Activated CD4-positive, alpha-beta memory T cell treated with anti-CD3 and anti-CD28 coated beads for 36 hours (primary cell): ENCODE measurements around the gene AIPL1. TPM values are rescaled to one million over a fixed set of nuclear protein-coding genes. Genes with fewer than 3 reads are reported as not detected.

Experiments
- CTCF ChIA-PET: fragments of 350-600 bp; sonication (Branson Sonifier 250); formaldehyde crosslinking; loops from one replicate; lab custom pipeline; 2021; ENCODE audit warnings: antibody characterized with exemption, inconsistent platforms; lab: Charles Lee
- POLR2A ChIA-PET: fragments of 350-600 bp; sonication (Branson Sonifier 250); formaldehyde crosslinking; loops from one replicate; lab custom pipeline; 2021; ENCODE audit warnings: antibody characterized with exemption; lab: Charles Lee
- DNase-seq: peaks from one replicate; pipeline ENCODE4 v3.0.0-alpha.2; 2020
- H3K27ac Mint-ChIP-seq: one replicate; pipeline ENCODE4 v1.8.0; 2021; ENCODE audit warnings: mixed read lengths
- H3K27me3 Mint-ChIP-seq: one replicate; pipeline ENCODE4 v1.8.0; 2021; ENCODE audit warnings: mixed read lengths
- H3K36me3 Mint-ChIP-seq: one replicate; pipeline ENCODE4 v1.8.0; 2021; ENCODE audit warnings: mixed read lengths
- H3K4me1 Mint-ChIP-seq: one replicate; pipeline ENCODE4 v1.8.0; 2021; ENCODE audit warnings: low read depth, mixed read lengths
- H3K4me3 Mint-ChIP-seq: one replicate; pipeline ENCODE4 v1.8.0; 2021; ENCODE audit warnings: mild to moderate bottlenecking, mixed read lengths
- H3K9me3 Mint-ChIP-seq: one replicate; pipeline ENCODE4 v1.8.0; 2021; ENCODE audit warnings: mixed read lengths
- intact Hi-C: fragments of 100-400 bp; cut with micrococcal nuclease; formaldehyde crosslinking; loops from one replicate; pipeline ENCODE4 v1.15.1; 2023
- total RNA-seq, 2 experiments: library from RNA; stranded (reverse); gene quantifications; one replicate each; pipeline ENCODE4 v1.2.3, GENCODE V29; 2021

AIPL1 gene
- total RNA-seq, 2 experiments from 2014 or later = not detected

DNA sequence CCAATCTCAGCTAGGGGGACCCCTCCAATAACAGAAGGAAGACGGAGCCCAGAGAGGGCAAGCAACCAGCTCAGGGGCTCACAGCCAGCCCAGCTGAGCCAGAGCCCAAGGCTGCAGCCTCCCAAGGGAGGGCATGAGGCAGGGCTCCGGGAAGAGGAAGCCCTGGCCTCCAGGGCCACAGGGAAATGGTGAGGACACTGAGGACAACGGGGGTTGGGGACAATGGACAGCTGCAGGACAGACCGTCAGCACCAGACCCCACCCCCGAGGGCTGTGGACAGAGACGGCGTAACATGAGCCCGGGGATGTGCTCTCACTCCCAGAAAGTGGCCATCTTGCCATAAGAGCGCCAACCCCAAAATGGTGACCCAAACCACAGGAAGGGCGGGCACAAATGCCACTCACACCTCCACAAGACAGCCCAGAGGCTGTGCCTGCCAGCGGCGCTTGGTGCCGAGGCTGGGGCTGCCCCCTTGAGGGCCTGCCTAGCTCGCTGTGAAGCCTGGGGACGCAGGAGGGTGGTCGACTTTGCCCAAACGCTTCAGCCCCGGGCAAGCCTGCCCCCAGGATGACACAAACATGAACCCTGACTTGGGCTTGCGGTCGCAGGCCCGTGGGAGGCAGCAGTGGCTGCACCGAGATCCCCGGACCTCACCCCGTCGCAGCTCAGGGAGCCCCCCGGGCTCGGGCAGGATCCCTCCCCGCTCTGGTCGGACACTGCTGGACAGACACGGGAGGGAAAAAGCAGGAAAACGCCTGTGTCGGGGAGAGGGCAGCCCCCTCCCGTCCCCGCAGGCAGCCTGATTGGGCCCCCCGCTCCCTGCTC is 19.8 kb upstream of the AIPL1 start:
- H3K4me3 Mint-ChIP-seq = no peak overlapping the region
- H3K27me3 Mint-ChIP-seq = no peaks in the 10 kb centered on the region
- ChIA-PET POLR2A (interaction anchor here (0.6 kb wide), 1 partner anchor 1033 kb away, joined by 4 read pairs; no protein-coding TSS in a partner anchor), CTCF (interaction anchor here (1.3 kb wide), 1 partner anchor 18 kb away, joined by 3 read pairs; no protein-coding TSS in a partner anchor)
- peaks cover 17% of the 10 kb centered on the region for H3K4me1 Mint-ChIP-seq
- H3K27ac Mint-ChIP-seq = no peak overlapping the region
- H3K36me3 Mint-ChIP-seq = no peaks in the 10 kb centered on the region
- H3K9me3 Mint-ChIP-seq = no peaks in the 10 kb centered on the region
- DNase-seq = no peak
- intact Hi-C loops = no loop called here

DNA sequence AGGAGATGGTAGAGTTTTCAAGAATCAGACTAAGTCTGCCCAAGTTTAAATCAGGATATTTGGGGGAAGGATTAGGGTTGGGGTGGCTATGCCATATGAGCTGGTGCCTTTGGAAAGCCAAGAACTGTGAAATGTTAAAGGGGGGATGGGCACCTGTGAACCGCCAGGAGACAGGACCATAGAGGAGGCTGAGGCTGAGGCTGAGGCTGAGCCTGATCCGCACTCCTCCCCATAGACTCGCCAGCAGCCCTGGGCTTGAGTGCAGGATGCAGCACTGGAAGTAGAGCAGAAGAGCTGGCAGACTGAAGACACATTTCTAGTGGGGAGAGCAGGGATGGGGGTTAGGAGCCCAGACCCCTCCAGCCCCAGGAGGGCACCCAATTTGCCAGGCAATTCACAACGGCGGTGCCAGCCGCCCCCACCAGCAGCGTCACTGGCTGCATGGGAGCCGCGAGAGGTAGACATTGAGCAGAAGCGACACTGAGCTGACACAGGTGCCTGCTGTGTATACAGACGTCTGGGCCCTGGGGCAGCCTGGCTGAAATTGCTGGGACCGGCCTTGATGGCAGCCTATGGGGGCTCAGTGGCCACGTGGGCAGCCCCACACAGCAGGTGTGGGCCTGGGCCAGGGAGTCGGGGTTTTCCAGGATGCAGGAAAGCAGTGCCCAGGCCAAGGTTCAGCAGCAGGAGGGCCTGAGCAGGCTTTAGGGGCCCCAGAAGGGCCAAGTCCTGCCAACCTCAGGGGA is 18.5 kb upstream of the AIPL1 start:
- intact Hi-C loops = no loop called here
- ChIA-PET POLR2A (no interaction called here), CTCF (interaction anchor here (0.6 to 1.6 kb wide), 2 partner anchors 19 to 293 kb away, joined by 3 to 6 read pairs; no protein-coding TSS in a partner anchor)
- Mint-ChIP-seq H3K36me3 (no peaks in the 10 kb centered on the region), H3K27ac (no peak overlapping the region), H3K27me3 (no peaks in the 10 kb centered on the region), H3K9me3 (no peaks in the 10 kb centered on the region), H3K4me1 (peaks cover 17% of the 10 kb centered on the region), H3K4me3 (no peak overlapping the region)
- DNase-seq = no peak

DNA sequence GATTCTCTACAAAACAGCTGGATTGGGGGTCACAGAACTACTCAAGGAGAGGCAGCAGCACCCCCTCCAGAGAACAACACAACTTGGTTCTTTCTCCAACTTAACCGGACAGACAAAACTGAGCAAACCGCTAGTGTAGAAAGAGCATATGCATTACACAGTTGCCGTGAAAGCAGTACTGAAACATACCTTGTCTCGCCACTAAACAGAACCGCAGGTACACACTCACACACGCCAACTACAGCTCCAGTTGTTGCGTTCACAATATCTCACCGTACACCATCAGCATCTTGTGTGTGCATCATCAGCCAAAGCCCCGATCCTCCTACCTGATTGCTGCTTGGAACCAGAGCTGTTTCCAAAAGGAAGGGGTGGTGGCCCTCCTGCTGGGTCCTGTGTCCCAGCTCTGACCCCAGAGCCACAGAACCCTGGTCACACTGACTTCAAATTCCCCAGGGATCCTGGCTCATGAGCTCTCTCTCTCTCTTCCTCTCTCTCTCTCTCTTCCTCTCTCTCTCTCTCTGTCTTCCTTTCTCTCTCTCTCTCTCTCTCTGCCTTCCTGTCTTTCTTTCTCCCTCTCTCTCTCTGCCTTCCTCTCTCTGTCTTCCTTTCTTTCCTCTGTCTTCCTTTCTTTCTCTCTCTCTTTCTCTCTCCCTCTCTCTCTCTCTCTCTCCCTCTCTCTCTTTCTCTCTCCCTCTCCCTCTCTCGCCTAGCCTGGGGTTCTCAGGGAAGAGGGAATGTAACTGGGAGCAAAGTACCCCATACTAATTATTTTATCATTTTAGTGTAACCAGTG is 17.7 kb upstream of the AIPL1 start:
- ChIA-PET POLR2A (no interaction called here), CTCF (interaction anchor here (0.6 to 1.6 kb wide), 3 partner anchors 20 to 292 kb away, joined by 3 to 6 read pairs (median 4); no protein-coding TSS in a partner anchor)
- Mint-ChIP-seq H3K27me3 (no peaks in the 10 kb centered on the region), H3K4me1 (peaks cover 17% of the 10 kb centered on the region), H3K27ac (no peak overlapping the region), H3K9me3 (no peaks in the 10 kb centered on the region), H3K4me3 (no peak overlapping the region), H3K36me3 (no peaks in the 10 kb centered on the region)
- no peak for DNase-seq
- intact Hi-C loops = no loop called here

DNA sequence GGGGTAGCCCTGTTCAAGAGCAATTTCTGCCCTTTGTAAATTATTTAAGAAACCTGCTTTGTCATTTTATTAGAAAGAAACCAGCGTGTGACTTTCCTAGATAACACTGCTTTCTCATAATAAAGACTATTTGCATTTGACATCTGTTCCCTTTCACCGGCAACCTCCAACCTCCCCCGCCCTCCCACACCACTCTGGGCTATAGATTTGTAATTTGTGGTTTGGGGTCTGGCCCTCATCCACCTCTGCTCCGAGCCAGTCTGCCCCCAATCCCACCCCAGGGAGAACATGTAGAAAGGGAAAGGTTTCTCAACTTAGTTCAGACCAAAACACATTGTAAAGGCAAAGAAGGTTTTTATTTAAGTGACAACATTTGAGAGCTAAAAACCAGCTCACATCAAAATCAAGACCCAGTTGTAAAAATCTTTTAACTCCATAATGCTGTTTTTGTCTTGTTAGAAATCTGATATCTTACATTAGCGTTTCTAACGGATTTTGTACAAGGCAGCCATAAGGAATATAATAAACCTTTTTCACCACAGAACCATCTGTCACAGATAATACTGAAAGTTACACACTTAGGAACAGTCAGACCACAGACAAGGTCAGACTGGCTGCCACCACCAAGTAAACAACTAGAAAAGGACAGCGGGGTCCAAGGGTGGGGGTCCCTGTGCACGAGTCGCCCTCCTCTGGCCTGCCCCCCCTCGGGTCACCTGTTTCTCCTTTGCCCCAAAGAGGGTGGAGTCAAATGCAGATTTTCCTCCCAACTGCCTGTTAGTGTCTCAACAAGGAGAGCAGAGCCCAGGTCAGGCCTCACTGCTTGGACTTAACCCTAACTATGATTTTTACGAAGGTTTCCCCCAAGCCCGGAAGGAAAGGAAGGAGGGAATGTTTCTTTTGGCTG is 16.3 kb upstream of the AIPL1 start:
- H3K27ac Mint-ChIP-seq = no peak overlapping the region
- no peaks in the 10 kb centered on the region for H3K9me3 Mint-ChIP-seq
- H3K4me3 Mint-ChIP-seq = no peak overlapping the region
- ChIA-PET CTCF (no interaction called here), POLR2A (no interaction called here)
- H3K36me3 Mint-ChIP-seq = no peaks in the 10 kb centered on the region
- DNase-seq = no peak
- no peaks in the 10 kb centered on the region for H3K27me3 Mint-ChIP-seq
- intact Hi-C loops = no loop called here
- H3K4me1 Mint-ChIP-seq = peaks cover 10% of the 10 kb centered on the region

DNA sequence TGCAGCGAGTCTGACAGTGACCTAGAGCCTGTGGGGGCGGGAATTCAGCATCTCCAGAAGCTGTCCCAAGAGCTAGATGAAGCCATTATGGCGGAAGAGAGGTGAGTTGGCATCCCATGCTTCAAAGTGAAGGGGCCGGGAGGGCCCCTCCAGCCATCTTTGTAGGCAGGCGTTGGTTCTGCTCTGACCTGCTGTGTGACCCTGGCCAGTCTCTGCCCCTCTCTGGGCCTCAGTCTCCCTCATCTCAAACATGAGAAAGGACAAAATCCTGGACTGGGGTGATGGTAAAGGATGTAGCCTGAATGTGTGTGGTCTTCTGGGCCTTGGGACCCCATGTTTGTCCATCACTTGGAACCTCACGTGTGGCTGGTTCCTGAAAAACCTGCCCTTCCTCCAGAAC is 14.4 kb upstream of the AIPL1 start:
- Mint-ChIP-seq H3K4me1 (peaks cover 9% of the 10 kb centered on the region), H3K9me3 (no peaks in the 10 kb centered on the region), H3K36me3 (no peaks in the 10 kb centered on the region), H3K27me3 (peaks cover 2% of the 10 kb centered on the region), H3K27ac (no peak overlapping the region), H3K4me3 (no peak overlapping the region)
- no peak for DNase-seq
- POLR2A ChIA-PET = no interaction called here
- intact Hi-C loops = no loop called here
- CTCF ChIA-PET = interaction anchor here (1.2 to 2.9 kb wide), 3 partner anchors 13 to 381 kb away, joined by 3 to 12 read pairs (median 4); no protein-coding TSS in a partner anchor

DNA sequence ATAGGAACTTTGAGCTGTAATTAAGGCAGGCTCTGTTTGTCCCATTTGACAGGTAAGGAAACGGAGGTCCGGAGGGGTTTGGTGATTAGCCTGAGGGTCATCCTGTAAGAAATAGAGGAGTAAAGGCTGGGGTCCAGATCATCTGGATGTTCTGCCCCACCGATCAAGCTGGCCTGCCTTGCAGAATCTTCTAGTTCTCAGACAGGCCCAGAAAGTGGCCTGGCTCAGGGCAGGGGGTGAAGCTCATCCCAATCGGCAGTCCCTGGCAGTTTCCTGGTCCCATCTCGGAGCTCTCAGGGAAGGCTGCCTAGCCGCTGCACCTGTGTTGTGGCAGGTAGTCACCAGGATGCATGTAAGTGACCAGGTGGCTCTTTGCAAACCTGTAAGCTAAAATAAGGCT is 13.6 kb upstream of the AIPL1 start:
- POLR2A ChIA-PET = no interaction called here

DNA sequence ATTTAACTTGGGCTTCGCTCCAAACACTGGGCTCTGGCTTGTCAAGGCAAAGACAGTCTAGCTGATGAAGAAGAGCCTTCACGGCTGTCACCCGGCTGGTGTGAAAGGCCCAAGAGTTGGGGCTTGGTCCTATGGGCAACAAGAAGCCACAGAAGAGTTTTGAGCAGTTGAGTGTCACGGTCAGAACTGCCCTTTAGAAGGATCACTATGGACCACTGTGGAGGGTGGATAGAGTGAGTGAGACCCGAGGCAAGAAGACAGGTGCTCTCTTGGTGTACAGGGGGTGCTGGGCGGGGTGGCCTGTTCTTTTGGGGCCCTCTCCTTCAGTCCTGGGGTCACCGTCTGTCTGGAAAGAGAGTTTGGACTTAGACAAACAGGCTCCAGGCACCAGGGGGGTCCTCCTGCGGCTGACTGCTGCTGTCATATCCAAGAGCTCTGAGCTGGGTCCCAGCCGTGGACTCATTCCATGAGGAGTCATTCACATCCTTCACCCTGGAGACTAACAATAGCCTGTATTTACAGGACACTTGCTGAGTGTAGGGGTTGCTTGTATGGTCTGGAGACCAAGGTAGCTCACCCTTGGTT is 11.7 kb upstream of the AIPL1 start:
- no peak for DNase-seq
- H3K27me3 Mint-ChIP-seq = peaks cover 3% of the 10 kb centered on the region
- CTCF ChIA-PET = interaction anchor here (2.5 kb wide), 1 partner anchor 11 kb away, joined by 13 read pairs; no protein-coding TSS in a partner anchor
- H3K27ac Mint-ChIP-seq = no peak overlapping the region
- no peaks in the 10 kb centered on the region for H3K9me3 Mint-ChIP-seq
- POLR2A ChIA-PET = no interaction called here
- no peaks in the 10 kb centered on the region for H3K36me3 Mint-ChIP-seq
- peaks cover 16% of the 10 kb centered on the region for H3K4me1 Mint-ChIP-seq
- H3K4me3 Mint-ChIP-seq = no peak overlapping the region
- intact Hi-C loops = no loop called here

More for the DNA sequence above, 13.6 kb upstream of the AIPL1 start:
- Mint-ChIP-seq H3K27ac (no peak overlapping the region), H3K4me1 (peaks cover 12% of the 10 kb centered on the region), H3K9me3 (no peaks in the 10 kb centered on the region), H3K4me3 (no peak overlapping the region), H3K27me3 (peaks cover 3% of the 10 kb centered on the region), H3K36me3 (no peaks in the 10 kb centered on the region)
- intact Hi-C loops = no loop called here
- CTCF ChIA-PET = interaction anchor here (0.8 to 2.9 kb wide), 2 partner anchors 12 to 24 kb away, joined by 4 to 12 read pairs; no protein-coding TSS in a partner anchor
- no peak for DNase-seq

DNA sequence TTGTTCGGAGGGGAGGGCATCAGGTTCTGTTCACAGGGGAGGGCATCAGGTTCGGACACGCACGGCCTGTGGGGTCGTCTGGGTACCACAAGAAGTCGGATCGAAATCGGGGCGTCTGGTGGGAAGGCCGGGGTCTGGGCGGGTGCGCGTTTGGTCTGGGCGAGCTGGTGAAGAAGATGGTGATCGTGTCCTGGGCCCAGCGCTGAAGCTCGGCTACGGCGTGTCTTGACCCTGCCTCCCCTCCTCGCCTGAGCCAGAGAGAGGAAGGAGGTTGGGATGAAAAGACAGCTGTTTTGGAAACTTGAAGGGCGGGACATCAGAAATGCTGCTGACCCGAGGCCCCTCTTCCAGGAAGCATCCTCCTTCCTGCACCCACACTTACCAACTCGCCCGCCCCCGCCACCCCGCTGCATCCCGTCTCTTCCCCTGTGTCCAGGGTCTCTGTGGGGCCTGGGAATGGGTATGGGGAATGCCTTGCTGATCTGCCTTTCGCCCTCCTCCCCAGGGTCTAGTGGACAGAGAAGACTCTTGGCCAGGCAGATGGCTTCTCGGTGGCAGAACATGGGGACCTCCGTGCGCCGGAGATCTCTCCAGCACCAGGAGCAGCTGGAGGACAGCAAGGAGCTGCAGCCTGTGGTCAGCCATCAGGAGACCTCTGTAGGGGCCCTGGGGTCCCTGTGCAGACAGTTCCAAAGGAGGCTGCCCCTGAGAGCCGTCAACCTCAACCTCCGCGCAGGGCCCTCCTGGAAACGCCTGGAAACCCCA is 9.8 kb upstream of the AIPL1 start:
- Mint-ChIP-seq H3K27me3 (peaks cover 4% of the 10 kb centered on the region), H3K36me3 (no peaks in the 10 kb centered on the region), H3K4me3 (peak overlapping the region; percentile 95), H3K4me1 (peaks cover 12% of the 10 kb centered on the region), H3K9me3 (no peaks in the 10 kb centered on the region), H3K27ac (peak overlapping the region; percentile 77)
- POLR2A ChIA-PET = no interaction called here
- intact Hi-C loops = loop anchor here (5.0 kb wide), 1 partner anchor 198 kb away; the partner anchor contains the start of genes KIAA0753 and TXNDC17
- no peak for DNase-seq
- CTCF ChIA-PET = interaction anchor here (2.3 to 2.5 kb wide), 2 partner anchors 9 to 28 kb away, joined by 7 to 13 read pairs; no protein-coding TSS in a partner anchor

DNA sequence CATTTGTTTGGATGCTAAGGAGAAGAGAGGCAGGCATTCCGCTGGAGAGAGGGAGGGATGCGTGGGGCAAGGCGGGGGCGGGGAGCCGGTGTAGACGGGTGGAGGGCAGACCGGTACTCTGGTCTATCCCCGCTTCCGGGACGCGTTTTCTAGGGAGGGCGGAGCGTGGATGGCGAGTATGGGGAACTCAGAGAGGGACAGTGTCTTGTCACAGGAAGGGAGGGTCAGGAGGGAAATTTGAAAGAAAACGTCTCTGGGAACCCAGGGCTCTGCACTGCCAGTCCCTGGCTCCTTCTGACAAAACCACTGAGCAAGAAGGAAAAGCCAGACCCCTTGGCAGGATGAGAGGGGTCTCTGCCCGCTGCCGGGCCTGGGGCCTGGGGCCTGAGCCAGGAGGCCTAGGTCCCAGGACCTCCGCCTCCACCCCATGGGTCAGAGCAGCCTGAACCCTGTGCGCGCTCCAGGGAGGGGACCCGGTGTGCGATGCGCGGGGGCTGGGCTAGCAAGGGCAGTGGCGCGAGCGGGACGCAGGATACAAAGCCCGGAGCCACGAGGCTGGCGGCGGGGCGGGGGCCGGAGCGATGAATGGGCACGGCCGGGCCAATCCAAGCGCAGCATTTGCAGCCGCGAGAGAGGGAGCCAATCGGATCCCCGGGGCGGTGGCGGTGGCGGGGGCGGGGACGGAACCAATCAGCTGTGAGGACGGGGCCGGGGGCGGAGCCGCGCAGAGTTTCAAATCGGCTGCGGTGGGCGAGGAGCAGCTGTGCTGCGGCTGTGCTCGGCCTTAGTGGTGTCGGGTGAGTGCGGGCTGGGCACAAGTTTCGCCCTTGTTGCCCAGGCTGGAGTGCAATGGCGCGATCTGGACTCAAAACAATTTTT is 9.0 kb upstream of the AIPL1 start, which contains the start of gene PIMREG:
Gene PIMREG (plus strand): TSS at position 764 of the 879 bp plus-strand sequence. CDS start 656 bp downstream, outside the sequence.
- H3K36me3 Mint-ChIP-seq = no peaks in the 10 kb centered on the region
- POLR2A ChIA-PET = interaction anchor here (0.7 kb wide), 1 partner anchor 297 kb away, joined by 3 read pairs; no protein-coding TSS in a partner anchor
- intact Hi-C loops = loop anchor here (5.0 kb wide), 1 partner anchor 198 kb away; the partner anchor contains the start of genes KIAA0753 and TXNDC17
- H3K27me3 Mint-ChIP-seq = peaks cover 4% of the 10 kb centered on the region
- H3K4me3 Mint-ChIP-seq = peak within 1 kb of the TSS; percentile 95
- peak within 1 kb of the TSS; percentile 86 for H3K27ac Mint-ChIP-seq
- H3K4me1 Mint-ChIP-seq = peaks cover 12% of the 10 kb centered on the region
- peak; percentile 97 for DNase-seq
- H3K9me3 Mint-ChIP-seq = no peaks in the 10 kb centered on the region
- CTCF ChIA-PET = interaction anchor here (1.4 to 2.5 kb wide), 3 partner anchors 8 to 857 kb away, joined by 3 to 13 read pairs (median 7); no protein-coding TSS in a partner anchor
